Measurements from ENCODE around the gene TMC1.

DNA sequence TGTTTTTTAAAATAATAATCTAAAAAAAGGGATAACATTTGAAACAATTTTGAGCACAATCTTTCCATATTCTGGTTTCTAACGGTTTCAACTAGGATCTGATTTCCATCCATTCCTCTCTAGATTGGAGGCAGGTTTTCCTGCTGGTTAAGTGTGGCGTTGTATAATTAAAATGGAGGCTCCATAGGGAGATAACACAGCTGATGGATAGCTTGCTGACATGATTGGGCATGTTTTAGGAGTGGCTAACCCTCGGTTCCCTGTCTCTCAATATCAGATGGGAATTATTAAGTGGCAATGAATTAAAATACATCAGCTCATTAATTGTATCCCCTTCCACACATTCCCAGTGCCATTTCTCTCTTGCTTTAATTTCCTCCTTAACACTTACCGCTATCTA lies 222.4 kb downstream of the TMC1 start:
- no peak for TF ChIP-seq TOX (CRISPR knock-in tag; IDR thresholded peaks at IDR 0.05; ENCODE audit: borderline replicate concordance)
- no peak for TF ChIP-seq TCF4 (CRISPR knock-in tag; IDR thresholded peaks at IDR 0.05; ENCODE audit: borderline replicate concordance)
- TF ChIP-seq OSR1 (CRISPR knock-in tag; IDR thresholded peaks at IDR 0.05), result no peak
- no peak for TF ChIP-seq ZNF565 (CRISPR knock-in tag; conservative IDR thresholded peaks at IDR 0.05; ENCODE audit: low read depth)
- no peak for TF ChIP-seq BACH2 (CRISPR knock-in tag; IDR thresholded peaks at IDR 0.05; ENCODE audit: borderline replicate concordance)
- TF ChIP-seq, protein P1, sequence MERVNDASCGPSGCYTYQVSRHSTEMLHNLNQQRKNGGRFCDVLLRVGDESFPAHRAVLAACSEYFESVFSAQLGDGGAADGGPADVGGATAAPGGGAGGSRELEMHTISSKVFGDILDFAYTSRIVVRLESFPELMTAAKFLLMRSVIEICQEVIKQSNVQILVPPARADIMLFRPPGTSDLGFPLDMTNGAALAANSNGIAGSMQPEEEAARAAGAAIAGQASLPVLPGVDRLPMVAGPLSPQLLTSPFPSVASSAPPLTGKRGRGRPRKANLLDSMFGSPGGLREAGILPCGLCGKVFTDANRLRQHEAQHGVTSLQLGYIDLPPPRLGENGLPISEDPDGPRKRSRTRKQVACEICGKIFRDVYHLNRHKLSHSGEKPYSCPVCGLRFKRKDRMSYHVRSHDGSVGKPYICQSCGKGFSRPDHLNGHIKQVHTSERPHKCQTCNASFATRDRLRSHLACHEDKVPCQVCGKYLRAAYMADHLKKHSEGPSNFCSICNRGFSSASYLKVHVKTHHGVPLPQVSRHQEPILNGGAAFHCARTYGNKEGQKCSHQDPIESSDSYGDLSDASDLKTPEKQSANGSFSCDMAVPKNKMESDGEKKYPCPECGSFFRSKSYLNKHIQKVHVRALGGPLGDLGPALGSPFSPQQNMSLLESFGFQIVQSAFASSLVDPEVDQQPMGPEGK (CRISPR knock-in tag; IDR thresholded peaks at IDR 0.05; ENCODE audit: borderline replicate concordance), result no peak
- TF ChIP-seq ISL1 (CRISPR knock-in tag; IDR thresholded peaks at IDR 0.05), result no peak
- TF ChIP-seq, protein P2, sequence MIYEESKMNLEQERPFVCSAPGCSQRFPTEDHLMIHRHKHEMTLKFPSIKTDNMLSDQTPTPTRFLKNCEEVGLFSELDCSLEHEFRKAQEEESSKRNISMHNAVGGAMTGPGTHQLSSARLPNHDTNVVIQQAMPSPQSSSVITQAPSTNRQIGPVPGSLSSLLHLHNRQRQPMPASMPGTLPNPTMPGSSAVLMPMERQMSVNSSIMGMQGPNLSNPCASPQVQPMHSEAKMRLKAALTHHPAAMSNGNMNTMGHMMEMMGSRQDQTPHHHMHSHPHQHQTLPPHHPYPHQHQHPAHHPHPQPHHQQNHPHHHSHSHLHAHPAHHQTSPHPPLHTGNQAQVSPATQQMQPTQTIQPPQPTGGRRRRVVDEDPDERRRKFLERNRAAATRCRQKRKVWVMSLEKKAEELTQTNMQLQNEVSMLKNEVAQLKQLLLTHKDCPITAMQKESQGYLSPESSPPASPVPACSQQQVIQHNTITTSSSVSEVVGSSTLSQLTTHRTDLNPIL (CRISPR knock-in tag; IDR thresholded peaks at IDR 0.05; ENCODE audit: low read depth), result no peak
- no peak for TF ChIP-seq ESRRG (CRISPR knock-in tag; IDR thresholded peaks at IDR 0.05)
- TF ChIP-seq, protein P3, sequence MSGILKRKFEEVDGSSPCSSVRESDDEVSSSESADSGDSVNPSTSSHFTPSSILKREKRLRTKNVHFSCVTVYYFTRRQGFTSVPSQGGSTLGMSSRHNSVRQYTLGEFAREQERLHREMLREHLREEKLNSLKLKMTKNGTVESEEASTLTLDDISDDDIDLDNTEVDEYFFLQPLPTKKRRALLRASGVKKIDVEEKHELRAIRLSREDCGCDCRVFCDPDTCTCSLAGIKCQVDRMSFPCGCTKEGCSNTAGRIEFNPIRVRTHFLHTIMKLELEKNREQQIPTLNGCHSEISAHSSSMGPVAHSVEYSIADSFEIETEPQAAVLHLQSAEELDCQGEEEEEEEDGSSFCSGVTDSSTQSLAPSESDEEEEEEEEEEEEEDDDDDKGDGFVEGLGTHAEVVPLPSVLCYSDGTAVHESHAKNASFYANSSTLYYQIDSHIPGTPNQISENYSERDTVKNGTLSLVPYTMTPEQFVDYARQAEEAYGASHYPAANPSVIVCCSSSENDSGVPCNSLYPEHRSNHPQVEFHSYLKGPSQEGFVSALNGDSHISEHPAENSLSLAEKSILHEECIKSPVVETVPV (CRISPR knock-in tag; IDR thresholded peaks at IDR 0.05), result no peak
- no peak for TF ChIP-seq ZFP30 (CRISPR knock-in tag; IDR thresholded peaks at IDR 0.05)
- TF ChIP-seq ZFP3 (CRISPR knock-in tag; IDR thresholded peaks at IDR 0.05), result no peak

Measured in SK-N-SH treated with all-trans-retinoic acid at 6 μM for 48 hours (cell line).